ENCODE data around the gene PIP5K1C.
A peak's percentile ranks its signal among the peaks of the same experiment; 100 is the strongest.

DNA sequence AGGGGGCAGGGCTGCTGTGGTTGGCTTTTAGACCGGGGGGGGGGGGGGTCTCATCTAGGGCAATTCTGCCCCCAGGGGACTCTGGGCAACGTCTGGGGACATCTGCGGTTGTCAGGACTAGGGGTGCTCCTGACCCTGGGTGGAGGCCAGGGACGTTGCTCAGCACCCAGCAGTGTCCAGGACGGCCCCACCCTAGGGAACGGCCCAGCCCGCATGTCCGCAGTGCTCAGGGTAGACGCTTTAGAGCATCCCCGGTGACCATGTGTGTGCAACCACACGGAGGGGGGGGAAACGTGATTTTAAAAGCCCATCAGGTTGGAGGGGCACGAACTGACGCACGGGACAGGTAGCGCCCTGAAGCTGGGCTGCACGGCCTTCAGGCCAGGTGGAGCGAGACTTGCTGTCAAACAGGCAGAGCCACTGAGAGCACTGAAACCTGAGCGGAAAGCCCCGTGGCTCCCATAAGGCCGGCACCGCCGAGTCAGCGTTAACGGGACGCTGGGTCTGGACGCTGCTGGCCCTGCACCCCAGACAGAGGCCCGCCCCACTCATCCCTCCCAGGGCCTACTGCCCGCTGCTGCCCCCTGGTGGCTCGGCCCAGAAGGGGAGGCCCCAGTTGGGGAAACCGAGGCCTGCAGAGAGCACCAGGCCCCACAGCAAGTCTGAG lies 82.0 kb downstream of the PIP5K1C start:
- TF ChIP-seq, protein P1, sequence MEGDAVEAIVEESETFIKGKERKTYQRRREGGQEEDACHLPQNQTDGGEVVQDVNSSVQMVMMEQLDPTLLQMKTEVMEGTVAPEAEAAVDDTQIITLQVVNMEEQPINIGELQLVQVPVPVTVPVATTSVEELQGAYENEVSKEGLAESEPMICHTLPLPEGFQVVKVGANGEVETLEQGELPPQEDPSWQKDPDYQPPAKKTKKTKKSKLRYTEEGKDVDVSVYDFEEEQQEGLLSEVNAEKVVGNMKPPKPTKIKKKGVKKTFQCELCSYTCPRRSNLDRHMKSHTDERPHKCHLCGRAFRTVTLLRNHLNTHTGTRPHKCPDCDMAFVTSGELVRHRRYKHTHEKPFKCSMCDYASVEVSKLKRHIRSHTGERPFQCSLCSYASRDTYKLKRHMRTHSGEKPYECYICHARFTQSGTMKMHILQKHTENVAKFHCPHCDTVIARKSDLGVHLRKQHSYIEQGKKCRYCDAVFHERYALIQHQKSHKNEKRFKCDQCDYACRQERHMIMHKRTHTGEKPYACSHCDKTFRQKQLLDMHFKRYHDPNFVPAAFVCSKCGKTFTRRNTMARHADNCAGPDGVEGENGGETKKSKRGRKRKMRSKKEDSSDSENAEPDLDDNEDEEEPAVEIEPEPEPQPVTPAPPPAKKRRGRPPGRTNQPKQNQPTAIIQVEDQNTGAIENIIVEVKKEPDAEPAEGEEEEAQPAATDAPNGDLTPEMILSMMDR (IDR thresholded peaks at IDR 0.05; ENCODE audit: insufficient read depth, low read length, poor library complexity, severe bottlenecking) = peak; percentile 90
- no peak for TF ChIP-seq EZH2phosphoT487 (conservative IDR thresholded peaks at IDR 0.05; ENCODE audit: low read length)
